PFSK-1 (cell line): Measurements from ENCODE around the gene KAZALD1.

Experiments used
- FOXP2 ChIP-seq: optimal IDR thresholded peaks from 2 replicates; pipeline ENCODE3; 2011; ENCODE audit warnings: borderline replicate concordance, control low read depth, inconsistent platforms; ENCODE audit not compliant: insufficient read depth; ENCODE audit errors: extremely low read length, extremely low read depth
- POLR2AphosphoS5 ChIP-seq: IDR thresholded peaks from 2 replicates; pipeline ENCODE4 v1.6.1; 2012; ENCODE audit warnings: low read depth, mild to moderate bottlenecking, control low read depth, low read length, moderate library complexity
- REST ChIP-seq, 2 experiments: IDR thresholded peaks; 2 replicates each; pipeline versions ENCODE4 v1.6.1 to v1.8.0; 2011 to 2012; ENCODE audit warnings: low read depth in 2 of 2, low read length in 2 of 2, control low read depth in 1 of 2, inconsistent platforms in 1 of 2, mild to moderate bottlenecking in 1 of 2, moderate library complexity in 1 of 2; ENCODE audit not compliant: insufficient read depth in 1 of 2
- SIN3A ChIP-seq: IDR thresholded peaks from 2 replicates; pipeline ENCODE4 v1.6.1; 2012; ENCODE audit warnings: mild to moderate bottlenecking, low read length, moderate library complexity, borderline replicate concordance; ENCODE audit not compliant: insufficient read depth
- TAF1 ChIP-seq: IDR thresholded peaks from 2 replicates; pipeline ENCODE4 v1.6.1; 2012; ENCODE audit warnings: low read length, control low read depth, borderline replicate concordance; ENCODE audit not compliant: insufficient read depth

The KAZALD1 gene

DNA sequence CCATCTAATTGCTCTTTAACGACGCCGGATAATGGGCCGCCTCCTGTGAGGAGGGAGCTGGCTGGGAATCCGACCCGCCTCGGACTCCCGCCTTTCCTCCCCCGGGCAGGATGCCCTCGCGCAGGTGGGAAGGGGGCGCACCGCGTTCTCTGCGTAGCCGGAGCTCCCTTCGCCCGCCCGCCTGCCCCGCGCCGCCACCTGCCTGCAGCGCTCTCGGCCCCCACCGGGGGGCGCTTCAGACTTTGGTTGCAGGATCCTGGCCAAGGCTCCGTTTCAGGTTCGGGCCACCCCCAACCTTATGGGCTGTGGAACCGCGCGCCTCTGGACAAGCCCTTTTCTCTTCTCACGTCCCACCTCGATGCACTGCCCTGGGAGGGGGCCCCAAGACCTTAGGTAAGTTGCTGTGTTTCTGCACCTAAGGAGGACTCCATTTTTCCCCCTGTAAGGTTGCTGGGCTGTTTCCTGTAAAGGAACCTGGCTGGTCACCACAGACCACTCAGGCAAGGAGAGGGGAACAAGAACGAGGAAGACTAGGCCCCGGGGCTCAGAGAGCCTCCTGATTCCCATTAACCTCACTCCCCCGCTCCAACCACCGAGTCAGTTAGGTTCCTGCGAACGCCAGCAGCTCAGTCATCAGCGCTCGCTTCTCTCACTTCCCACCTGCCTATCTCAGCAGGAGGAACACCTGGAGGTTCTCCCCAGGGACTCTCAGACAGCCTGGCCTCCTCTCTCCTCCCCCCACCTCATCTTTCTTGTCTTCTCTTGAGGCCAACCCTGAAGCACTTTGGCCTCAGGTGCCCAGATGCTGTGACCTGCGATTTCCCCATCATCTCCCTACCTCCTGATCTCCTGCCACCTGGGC lies 11.3 kb upstream of the KAZALD1 start:
- TF ChIP-seq TAF1 (no peak), POLR2AphosphoS5 (no peak)

DNA sequence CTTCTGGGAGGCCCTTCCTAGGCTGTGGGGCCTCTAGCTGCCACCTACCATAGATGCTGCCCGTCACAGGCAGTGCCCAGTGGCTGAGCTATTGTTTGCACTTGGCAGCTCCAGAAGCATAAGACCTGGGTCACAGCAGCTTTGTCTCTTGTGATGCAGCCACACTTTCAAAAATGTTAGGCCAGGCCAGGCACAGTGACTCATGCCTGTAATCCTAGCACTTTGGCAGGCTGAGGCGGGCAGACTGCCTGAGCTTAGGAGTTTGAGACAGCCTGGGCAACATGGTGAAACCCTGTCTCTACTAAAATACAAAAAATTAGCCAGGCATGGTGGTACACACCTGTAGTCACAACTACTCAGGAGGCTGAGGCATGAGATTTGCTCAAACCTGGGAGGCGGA lies 9.5 kb upstream of the KAZALD1 start:
- TF ChIP-seq TAF1 (no peak), POLR2AphosphoS5 (no peak), FOXP2 (no peak), REST (IDR thresholded peaks at IDR 0.05; ENCODE audit: insufficient read depth in 1 of 2, low read depth in 2 of 2, low read length in 2 of 2) (no peak), SIN3A (no peak)

- TF ChIP-seq FOXP2: no peak
- TF ChIP-seq REST (IDR thresholded peaks at IDR 0.05; ENCODE audit: insufficient read depth in 1 of 2, low read depth in 2 of 2, low read length in 2 of 2): no peak
- no peak for TF ChIP-seq SIN3A
- TF ChIP-seq TAF1: no peak
Observed at GRCh38 chr10:101053516-101053915, 8.3 kb upstream of the KAZALD1 start.

DNA sequence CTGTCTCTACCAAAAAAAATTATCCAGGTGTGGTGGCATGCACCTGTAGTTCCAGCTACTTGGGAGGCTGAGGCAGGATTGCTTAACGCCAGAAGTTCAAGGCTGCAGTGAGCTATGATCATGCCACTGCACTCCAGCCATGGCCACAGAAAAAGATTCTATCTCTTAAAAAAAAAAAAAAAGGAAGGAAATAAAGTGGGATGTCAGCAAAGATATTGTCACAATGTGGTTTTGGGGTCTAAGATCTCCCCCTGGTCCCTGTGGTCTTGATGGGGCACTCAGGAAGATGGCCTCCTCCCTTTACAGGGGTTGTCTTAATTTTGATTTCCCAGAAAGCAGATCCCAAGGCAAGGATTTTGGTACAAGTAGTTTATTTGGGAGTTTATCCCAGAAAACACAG lies 7.4 kb upstream of the KAZALD1 start:
- TF ChIP-seq POLR2AphosphoS5: no peak
- TF ChIP-seq TAF1: no peak

DNA sequence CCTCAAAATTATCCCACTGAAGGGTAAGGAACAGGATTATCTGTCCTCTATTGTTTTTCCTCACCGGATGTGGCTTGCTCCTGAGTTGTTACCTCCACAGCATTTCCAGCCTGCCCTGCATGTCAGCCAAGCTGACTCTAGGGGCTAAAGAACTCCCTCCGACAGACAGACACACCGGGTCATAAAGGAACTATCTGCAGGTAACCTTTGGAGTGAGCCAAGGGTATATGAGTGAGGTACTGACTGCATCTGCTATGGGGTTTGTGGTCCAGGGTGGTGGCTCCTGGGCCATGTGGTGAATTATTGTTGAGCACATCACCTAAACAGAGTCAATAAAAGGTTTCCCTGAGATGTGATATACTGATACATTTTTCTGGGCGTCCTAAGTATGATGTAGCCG lies 6.9 kb upstream of the KAZALD1 start:
- no peak for TF ChIP-seq FOXP2
- TF ChIP-seq POLR2AphosphoS5: no peak

DNA sequence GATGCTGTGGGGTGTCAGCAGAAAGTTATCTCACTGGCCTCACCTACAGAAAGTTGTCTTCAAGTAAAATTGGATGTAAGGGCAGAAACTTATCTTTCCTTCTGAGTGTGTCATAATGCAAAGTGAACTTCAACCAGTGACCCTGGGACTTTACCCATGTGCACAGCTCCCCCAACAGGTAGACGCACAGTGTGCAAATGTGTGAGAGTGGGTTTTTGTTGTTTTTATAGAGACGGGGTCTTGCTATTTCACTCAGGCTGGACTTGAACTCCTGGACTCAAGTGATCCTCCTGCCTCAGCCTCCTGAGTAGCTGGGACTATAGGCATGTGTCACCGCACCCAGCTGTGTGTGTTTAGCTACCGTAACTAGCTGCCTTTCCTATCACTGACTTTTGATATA lies 6.4 kb upstream of the KAZALD1 start:
- TF ChIP-seq FOXP2: no peak
- no peak for TF ChIP-seq POLR2AphosphoS5
- no peak for TF ChIP-seq TAF1
- no peak for TF ChIP-seq REST (IDR thresholded peaks at IDR 0.05; ENCODE audit: insufficient read depth in 1 of 2, low read depth in 2 of 2, low read length in 2 of 2)
- TF ChIP-seq SIN3A: no peak
